CD14-positive monocyte (primary cell): ENCODE results near the gene FUNDC1. TPM values are rescaled to one million over a fixed set of nuclear protein-coding genes. Genes with fewer than 3 reads are reported as not detected.

Source experiments
- DNase-seq, 3 donors: peaks; one replicate each; pipeline ENCODE4 v3.0.0-alpha.2; 2011 to 2022
- H2AFZ ChIP-seq: 2 replicates; pipeline ENCODE4 v1.6.0; 2012; ENCODE audit warnings: mild to moderate bottlenecking, low read depth, low read length, inconsistent platforms; ENCODE audit not compliant: insufficient read depth, poor library complexity, severe bottlenecking
- H3K27ac ChIP-seq, 2 donors: 1 replicate in 1 of 2; 2 replicates in 1 of 2; pipeline ENCODE4 v1.5.1; 2012 to 2013; ENCODE audit warnings: low read length in 2 of 2, control low read depth in 1 of 2, inconsistent platforms in 1 of 2, low read depth in 1 of 2, mild to moderate bottlenecking in 1 of 2
- H3K27me3 ChIP-seq, 2 donors: one replicate each; pipeline versions ENCODE4 v1.6.0 to v1.6.1; 2011 to 2013; ENCODE audit warnings: low read length in 2 of 2; ENCODE audit not compliant: control insufficient read depth in 2 of 2, insufficient read depth in 2 of 2
- H3K36me3 ChIP-seq, 2 donors: replicated peaks in 1 of 2; 1 replicate in 1 of 2; 2 replicates in 1 of 2; pipeline versions ENCODE4 v1.5.1 to v1.6.1; 2012 to 2013; ENCODE audit warnings: low read length in 2 of 2, control low read depth in 1 of 2, inconsistent platforms in 1 of 2, mild to moderate bottlenecking in 1 of 2; ENCODE audit not compliant: insufficient read depth in 2 of 2, control insufficient read depth in 1 of 2
- H3K4me1 ChIP-seq, 2 donors: 1 replicate in 1 of 2; 2 replicates in 1 of 2; pipeline versions ENCODE4 v1.5.1 to v1.6.1; 2012 to 2013; ENCODE audit warnings: low read length in 2 of 2, control low read depth in 1 of 2, inconsistent platforms in 1 of 2, mild to moderate bottlenecking in 1 of 2, moderate library complexity in 1 of 2; ENCODE audit not compliant: insufficient read depth in 2 of 2, control insufficient read depth in 1 of 2
- H3K4me2 ChIP-seq: replicated peaks from 2 replicates; pipeline ENCODE3; 2012; ENCODE audit warnings: low read length, moderate library complexity, mild to moderate bottlenecking; ENCODE audit not compliant: poor library complexity, severe bottlenecking; ENCODE audit errors: extremely low read depth
- H3K4me3 ChIP-seq, 3 experiments: fragments of 200-600 bp in 1 of 3; sonication (generic) in 1 of 3; replicated peaks in 1 of 3; 1 replicate in 2 of 3; 2 replicates in 1 of 3; pipeline ENCODE4 v1.5.1; 2011 to 2013; ENCODE audit warnings: low read length in 3 of 3, mild to moderate bottlenecking in 3 of 3, control low read depth in 2 of 3, low read depth in 2 of 3, inconsistent platforms in 1 of 3, moderate library complexity in 1 of 3
- H3K79me2 ChIP-seq: 2 replicates; pipeline ENCODE4 v1.6.0; 2012; ENCODE audit warnings: mild to moderate bottlenecking, control low read depth, inconsistent platforms, low read length, moderate library complexity; ENCODE audit not compliant: insufficient read depth
- H3K9ac ChIP-seq: 2 replicates; pipeline ENCODE4 v1.6.0; 2017; ENCODE audit warnings: low read length, mild to moderate bottlenecking; ENCODE audit not compliant: insufficient read depth, poor library complexity, severe bottlenecking
- H3K9me3 ChIP-seq, 2 donors: replicated peaks in 1 of 2; 1 replicate in 1 of 2; 2 replicates in 1 of 2; pipeline versions ENCODE4 v1.5.1 to v1.6.1; 2012 to 2013; ENCODE audit warnings: low read length in 2 of 2, control low read depth in 1 of 2; ENCODE audit not compliant: control insufficient read depth in 1 of 2, insufficient read depth in 1 of 2
- H4K20me1 ChIP-seq: 2 replicates; pipeline ENCODE4 v1.6.0; 2012; ENCODE audit warnings: mild to moderate bottlenecking, low read length, control low read depth, moderate library complexity; ENCODE audit not compliant: insufficient read depth
- H3K27ac Mint-ChIP-seq, 7 donors: one replicate each; pipeline ENCODE4 v1.8.0; 2020; ENCODE audit warnings: mild to moderate bottlenecking in 7 of 7, mixed read lengths in 7 of 7, moderate library complexity in 6 of 7, inconsistent platforms in 2 of 7
- H3K27me3 Mint-ChIP-seq, 3 donors: one replicate each; pipeline ENCODE4 v1.8.0; 2021 to 2022; ENCODE audit warnings: low read depth in 3 of 3, mild to moderate bottlenecking in 3 of 3, mixed read lengths in 3 of 3, moderate library complexity in 3 of 3, inconsistent platforms in 1 of 3
- H3K36me3 Mint-ChIP-seq, 2 donors: one replicate each; pipeline ENCODE4 v1.8.0; 2020; ENCODE audit warnings: mixed read lengths in 2 of 2, inconsistent platforms in 1 of 2, mild to moderate bottlenecking in 1 of 2
- H3K4me1 Mint-ChIP-seq: one replicate; pipeline ENCODE4 v1.8.0; 2020; ENCODE audit warnings: mild to moderate bottlenecking, mixed read lengths
- H3K4me3 Mint-ChIP-seq, 2 donors: one replicate each; pipeline ENCODE4 v1.8.0; 2020; ENCODE audit warnings: mild to moderate bottlenecking in 2 of 2, mixed read lengths in 2 of 2, moderate library complexity in 1 of 2
- H3K9me3 Mint-ChIP-seq, 7 donors: one replicate each; pipeline ENCODE4 v1.8.0; 2020 to 2022; ENCODE audit warnings: mixed read lengths in 7 of 7, mild to moderate bottlenecking in 6 of 7, moderate library complexity in 6 of 7, inconsistent platforms in 2 of 7
- CTCF ChIP-seq: fragments of 200-600 bp; IDR thresholded peaks from one replicate; pipeline ENCODE4 v1.8.0; 2022; ENCODE audit warnings: antibody characterized with exemption, mild to moderate bottlenecking
- WGBS: methylation state at CpG from one replicate; pipeline ENCODE4 v1.1.5; 2013; ENCODE audit warnings: missing lambda C conversion rate; ENCODE audit not compliant: insufficient coverage; 5-methylcytosine and 5-hydroxymethylcytosine counted together
- intact Hi-C, 2 donors: fragments of 100-400 bp; cut with micrococcal nuclease; formaldehyde crosslinking; loops; one replicate each; pipeline versions ENCODE4 v1.15.0 to v1.15.1; 2023
- polyA plus RNA-seq, 3 donors: library from polyadenylated mRNA; depleted of rRNA in 1 of 3; unstranded in 2 of 3; stranded (reverse) in 1 of 3; fragments of 300-500 nt in 2 of 3; fragments of >200 nt in 1 of 3; fragmentation: Illumina TruSeq in 2 of 3; gene quantifications; 1 replicate in 2 of 3; 2 replicates in 1 of 3; pipeline ENCODE4 v1.2.3, GENCODE V29; 2012 to 2021

FUNDC1 gene
- polyA plus RNA-seq, 3 donors: 3.5 to 10.2 (median 8.5) TPM

- H3K36me3 Mint-ChIP-seq: no peaks in the 10 kb centered on the region
- no CpG with 5 or more reads among the region's 2 CpGs for WGBS
- no peak overlapping the region for H3K27ac ChIP-seq
Measured at GRCh38 chrX:44474410-44474809, 68.2 kb downstream of the FUNDC1 start.

More at GRCh38 chrX:44474410-44474809, 68.2 kb downstream of the FUNDC1 start:
- peaks cover 21% of the 10 kb centered on the region for H3K4me1 Mint-ChIP-seq
- intact Hi-C loops: no loop called here
- Histone ChIP-seq H3K27me3 (no peaks in the 10 kb centered on the region), H4K20me1 (no peaks in the 10 kb centered on the region), H3K9ac (no peak overlapping the region), H3K4me3 (no peak overlapping the region), H3K79me2 (no peaks in the 10 kb centered on the region), H3K4me2 (no peak overlapping the region), H3K4me1 (peaks cover 0 to 3% of the 10 kb centered on the region in 2 donors), H2AFZ (no peak overlapping the region), H3K9me3 (no peaks in the 10 kb centered on the region), H3K36me3 (no peaks in the 10 kb centered on the region)
- peaks cover 0 to 10% (median 1%) of the 10 kb centered on the region in 3 donors for H3K27me3 Mint-ChIP-seq
- no peak overlapping the region for H3K4me3 Mint-ChIP-seq
- peaks cover 0 to 5% (median 0%) of the 10 kb centered on the region in 7 donors for H3K9me3 Mint-ChIP-seq
- H3K27ac Mint-ChIP-seq: no peak overlapping the region
- no peak for DNase-seq
- TF ChIP-seq CTCF: no peak

Other genes with a start within 250 kb of the FUNDC1 start
- gene EFHC2, start 199.2 kb downstream of the FUNDC1 start, polyA plus RNA-seq: under 1 TPM in 2 of 3 donors, not detected in 1; 0.05 to 0.22 TPM